ENCODE measurements around the gene GNS. TPM values are rescaled to one million over a fixed set of nuclear protein-coding genes. Genes with fewer than 3 reads are reported as not detected.
A peak's percentile ranks its signal among the peaks of the same experiment; 100 is the strongest.

Gene GNS
- total and polyA plus RNA-seq, 2 donors (not counting 3 experiments of a cell fraction or from before 2014, with no cell fraction given): 107 to 142 TPM

GRCh38 chr12:64669270-64669842 is 89.8 kb downstream of the GNS start:
- no TSS peak for BruUV-seq (replicated peaks)
- no peaks in the 10 kb centered on the region for H3K9me3 ChIP-seq (replicated peaks; ENCODE audit: control insufficient read depth, insufficient read depth, low read length)
- H4K20me1 ChIP-seq (replicated peaks; ENCODE audit: control insufficient read depth, extremely low read depth, insufficient read depth, low read length): no peaks in the 10 kb centered on the region
- intact Hi-C loops (cut with micrococcal nuclease) (loop anchor here (1.0 kb wide), 2 partner anchors 44 to 57 kb away; no protein-coding TSS in a partner anchor), dilution Hi-C loops (cut with MboI; ENCODE audit: extremely low pct_ligation_motif_present, low sequenced_read_pairs) (no loop called here)
- no peak overlapping the region for H3K9ac ChIP-seq (replicated peaks; ENCODE audit: extremely low read depth, insufficient read depth, low read length)
- peak overlapping the region in 2 of 3 experiments; percentile 2 to 7 for H3K4me3 ChIP-seq (replicated peaks in 1 of 3; ENCODE audit: insufficient read depth in 1 of 3, low read depth in 1 of 3, low read length in 3 of 3)
- CTCF ChIA-PET: interaction anchor here (0.6 to 3.3 kb wide), 15 partner anchors 9 to 197 kb away, joined by 3 to 12 read pairs (median 4); no protein-coding TSS in a partner anchor
- H3K79me2 ChIP-seq (ENCODE audit: control insufficient read depth, insufficient read depth, low read length): peaks cover 76% of the 10 kb centered on the region
- peak overlapping the region; percentile 17 for H3K27ac ChIP-seq (ENCODE audit: insufficient read depth, low read depth, low read length)
- no peak for TF ChIP-seq POLR2A (IDR thresholded peaks at IDR 0.05; ENCODE audit: low read depth, low read length)
- TF ChIP-seq POLR2AphosphoS5 (IDR thresholded peaks at IDR 0.05; ENCODE audit: insufficient read depth, low read depth, low read length): peak; percentile 12
- TF ChIP-seq JUN (IDR thresholded peaks at IDR 0.05; ENCODE audit: borderline replicate concordance, insufficient read depth, insufficient read length, low read depth): no peak
- peak; percentile 67 for TF ChIP-seq GATA2 (IDR thresholded peaks at IDR 0.05; ENCODE audit: insufficient read depth, insufficient read length, low read depth, low read length)
- DNase-seq (ENCODE audit: low read depth, low spot score): peak; percentile 81
- H3K36me3 ChIP-seq (ENCODE audit: control insufficient read depth in 2 of 2, extremely low read depth in 1 of 2, insufficient read depth in 2 of 2, low read length in 2 of 2): no peaks in the 10 kb centered on the region
- H3K4me1 ChIP-seq (ENCODE audit: control insufficient read depth, extremely low read depth, insufficient read depth, low read length): peaks cover 78% of the 10 kb centered on the region
- no peaks in the 10 kb centered on the region for H3K9me1 ChIP-seq (replicated peaks; ENCODE audit: control insufficient read depth, extremely low read depth, insufficient read depth, low read length)
- H3K4me2 ChIP-seq (ENCODE audit: insufficient read depth, low read length): peak overlapping the region; percentile 46
- no peaks in the 10 kb centered on the region for H3K27me3 ChIP-seq (ENCODE audit: control insufficient read depth in 2 of 2, insufficient read depth in 2 of 2, low read length in 2 of 2)
- no peak overlapping the region for H2AFZ ChIP-seq (ENCODE audit: low read depth, low read length)
- POLR2A ChIA-PET: interaction anchor here (0.6 to 0.7 kb wide), 4 partner anchors 12 to 405 kb away, joined by 3 to 5 read pairs (median 3); no protein-coding TSS in a partner anchor
- peak; percentile 80 for FAIRE-seq

DNA sequence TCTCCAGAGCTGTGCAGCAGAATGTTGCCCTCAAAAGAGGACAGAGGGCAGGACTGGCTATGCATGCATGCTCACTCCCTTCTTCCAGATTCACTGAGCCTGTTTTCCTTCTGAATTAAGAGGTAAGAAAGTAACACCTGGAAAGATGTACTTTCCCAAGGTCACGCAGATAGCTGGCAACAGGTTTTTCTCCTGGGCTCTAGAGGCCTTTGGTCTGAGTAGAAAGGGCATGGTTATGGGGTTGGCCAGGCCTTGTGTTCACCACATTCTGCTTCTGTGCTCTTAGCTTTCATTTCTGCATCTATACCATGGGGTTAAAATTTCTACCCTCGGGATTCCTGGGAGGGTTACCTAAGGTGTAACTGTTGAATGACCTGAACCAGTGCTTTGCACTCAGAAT is 91.4 kb downstream of the GNS start:
- Histone ChIP-seq H3K9me1 (replicated peaks; ENCODE audit: control insufficient read depth, extremely low read depth, insufficient read depth, low read length) (no peaks in the 10 kb centered on the region), H3K79me2 (ENCODE audit: control insufficient read depth, insufficient read depth, low read length) (peaks cover 71% of the 10 kb centered on the region), H3K9ac (replicated peaks; ENCODE audit: extremely low read depth, insufficient read depth, low read length) (no peak overlapping the region), H4K20me1 (replicated peaks; ENCODE audit: control insufficient read depth, extremely low read depth, insufficient read depth, low read length) (no peaks in the 10 kb centered on the region), H3K9me3 (replicated peaks; ENCODE audit: control insufficient read depth, insufficient read depth, low read length) (no peaks in the 10 kb centered on the region), H3K4me3 (replicated peaks in 1 of 3; ENCODE audit: insufficient read depth in 1 of 3, low read depth in 1 of 3, low read length in 3 of 3) (no peak overlapping the region), H3K36me3 (ENCODE audit: control insufficient read depth in 2 of 2, extremely low read depth in 1 of 2, insufficient read depth in 2 of 2, low read length in 2 of 2) (no peaks in the 10 kb centered on the region), H3K4me1 (ENCODE audit: control insufficient read depth, extremely low read depth, insufficient read depth, low read length) (peaks cover 63% of the 10 kb centered on the region), H3K27ac (ENCODE audit: insufficient read depth, low read depth, low read length) (no peak overlapping the region), H3K4me2 (ENCODE audit: insufficient read depth, low read length) (no peak overlapping the region), H2AFZ (ENCODE audit: low read depth, low read length) (no peak overlapping the region), H3K27me3 (ENCODE audit: control insufficient read depth in 2 of 2, insufficient read depth in 2 of 2, low read length in 2 of 2) (no peaks in the 10 kb centered on the region)
- no peak for DNase-seq (ENCODE audit: low read depth, low spot score)
- ChIA-PET POLR2A (interaction anchor here (0.7 kb wide), 1 partner anchor 48 kb away, joined by 4 read pairs; no protein-coding TSS in a partner anchor), CTCF (interaction anchor here (1.0 to 1.6 kb wide), 3 partner anchors 13 to 84 kb away, joined by 3 to 4 read pairs (median 3); no protein-coding TSS in a partner anchor)
- BruUV-seq (replicated peaks): no TSS peak
- no peak for FAIRE-seq
- dilution Hi-C loops (cut with MboI; ENCODE audit: extremely low pct_ligation_motif_present, low sequenced_read_pairs): no loop called here
- TF ChIP-seq JUN (IDR thresholded peaks at IDR 0.05; ENCODE audit: borderline replicate concordance, insufficient read depth, insufficient read length, low read depth) (no peak), FOS (IDR thresholded peaks at IDR 0.05; ENCODE audit: borderline replicate concordance, insufficient read depth, low read length) (no peak), POLR2AphosphoS5 (IDR thresholded peaks at IDR 0.05; ENCODE audit: insufficient read depth, low read depth, low read length) (no peak), MAX (IDR thresholded peaks at IDR 0.05; ENCODE audit: insufficient read depth, insufficient read length) (no peak), EZH2 (IDR thresholded peaks at IDR 0.05; ENCODE audit: borderline replicate concordance, low read depth, low read length, severe bottlenecking) (no peak), MYC (IDR thresholded peaks at IDR 0.05; ENCODE audit: low read depth, low read length) (no peak), GATA2 (IDR thresholded peaks at IDR 0.05; ENCODE audit: insufficient read depth, insufficient read length, low read depth, low read length) (no peak), POLR2A (IDR thresholded peaks at IDR 0.05; ENCODE audit: low read depth, low read length) (no peak)
- TF ChIP-seq, protein P1, sequence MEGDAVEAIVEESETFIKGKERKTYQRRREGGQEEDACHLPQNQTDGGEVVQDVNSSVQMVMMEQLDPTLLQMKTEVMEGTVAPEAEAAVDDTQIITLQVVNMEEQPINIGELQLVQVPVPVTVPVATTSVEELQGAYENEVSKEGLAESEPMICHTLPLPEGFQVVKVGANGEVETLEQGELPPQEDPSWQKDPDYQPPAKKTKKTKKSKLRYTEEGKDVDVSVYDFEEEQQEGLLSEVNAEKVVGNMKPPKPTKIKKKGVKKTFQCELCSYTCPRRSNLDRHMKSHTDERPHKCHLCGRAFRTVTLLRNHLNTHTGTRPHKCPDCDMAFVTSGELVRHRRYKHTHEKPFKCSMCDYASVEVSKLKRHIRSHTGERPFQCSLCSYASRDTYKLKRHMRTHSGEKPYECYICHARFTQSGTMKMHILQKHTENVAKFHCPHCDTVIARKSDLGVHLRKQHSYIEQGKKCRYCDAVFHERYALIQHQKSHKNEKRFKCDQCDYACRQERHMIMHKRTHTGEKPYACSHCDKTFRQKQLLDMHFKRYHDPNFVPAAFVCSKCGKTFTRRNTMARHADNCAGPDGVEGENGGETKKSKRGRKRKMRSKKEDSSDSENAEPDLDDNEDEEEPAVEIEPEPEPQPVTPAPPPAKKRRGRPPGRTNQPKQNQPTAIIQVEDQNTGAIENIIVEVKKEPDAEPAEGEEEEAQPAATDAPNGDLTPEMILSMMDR (IDR thresholded peaks at IDR 0.05; ENCODE audit: extremely low read depth in 1 of 2, insufficient read depth in 1 of 2, low read depth in 1 of 2, low read length in 2 of 2): no peak
- intact Hi-C loops (cut with micrococcal nuclease): no loop called here

All from endothelial cell of umbilical vein (primary cell).